ENCODE measurements around the gene SLC7A5. TPM values are rescaled to one million over a fixed set of nuclear protein-coding genes. Genes with fewer than 3 reads are reported as not detected.
A peak's percentile ranks its signal among the peaks of the same experiment; 100 is the strongest.

Gene SLC7A5
- total and polyA plus RNA-seq, 2 of the 13 experiments (the other 11 are each of a cell fraction or from before 2014, with no cell fraction given): 79.6 to 155 TPM

DNA sequence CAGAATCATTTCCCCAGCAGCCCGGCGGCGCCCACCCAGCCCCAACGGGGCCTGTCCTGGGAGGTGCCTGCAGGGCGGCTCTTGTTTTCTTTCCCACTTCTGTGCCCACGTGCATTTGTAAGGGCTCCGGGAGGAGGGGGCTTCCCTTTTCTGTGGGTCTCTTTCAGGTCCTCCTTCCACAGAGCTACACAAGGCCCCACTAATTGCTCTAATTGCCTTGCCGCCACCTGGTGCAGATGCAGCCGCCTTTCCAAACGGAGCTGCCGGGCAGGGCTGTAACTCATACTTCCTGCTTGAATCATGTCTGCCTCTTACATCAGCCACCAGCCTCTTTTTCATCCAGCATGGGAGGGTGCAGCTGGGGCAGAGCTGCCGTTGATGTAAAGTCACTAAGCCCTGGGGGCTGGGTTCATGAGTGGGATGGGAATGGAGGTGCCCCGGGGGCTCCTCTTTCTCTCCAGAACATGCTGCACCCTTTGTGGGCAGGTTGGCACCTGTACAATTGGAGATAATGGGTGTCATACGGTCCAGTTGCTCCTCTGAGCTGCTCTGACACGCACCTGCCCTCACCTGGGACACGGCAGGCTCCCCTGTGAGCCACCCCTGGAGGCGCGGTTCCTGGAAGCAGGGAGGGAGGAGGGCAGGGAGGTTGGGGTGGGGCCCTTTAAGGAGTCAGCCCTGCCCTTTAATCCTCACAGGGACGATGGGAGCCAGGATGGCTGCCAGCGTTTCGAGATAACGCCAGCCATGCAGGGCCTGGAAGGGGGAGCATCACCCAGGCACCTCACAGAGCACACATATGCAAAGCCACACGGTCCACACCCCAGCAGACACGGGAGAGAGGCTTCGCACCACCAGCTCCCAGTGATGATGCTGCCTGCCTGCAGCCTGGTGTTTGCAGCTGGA lies 62.4 kb downstream of the SLC7A5 start (continued):
- TF ChIP-seq, protein P1, sequence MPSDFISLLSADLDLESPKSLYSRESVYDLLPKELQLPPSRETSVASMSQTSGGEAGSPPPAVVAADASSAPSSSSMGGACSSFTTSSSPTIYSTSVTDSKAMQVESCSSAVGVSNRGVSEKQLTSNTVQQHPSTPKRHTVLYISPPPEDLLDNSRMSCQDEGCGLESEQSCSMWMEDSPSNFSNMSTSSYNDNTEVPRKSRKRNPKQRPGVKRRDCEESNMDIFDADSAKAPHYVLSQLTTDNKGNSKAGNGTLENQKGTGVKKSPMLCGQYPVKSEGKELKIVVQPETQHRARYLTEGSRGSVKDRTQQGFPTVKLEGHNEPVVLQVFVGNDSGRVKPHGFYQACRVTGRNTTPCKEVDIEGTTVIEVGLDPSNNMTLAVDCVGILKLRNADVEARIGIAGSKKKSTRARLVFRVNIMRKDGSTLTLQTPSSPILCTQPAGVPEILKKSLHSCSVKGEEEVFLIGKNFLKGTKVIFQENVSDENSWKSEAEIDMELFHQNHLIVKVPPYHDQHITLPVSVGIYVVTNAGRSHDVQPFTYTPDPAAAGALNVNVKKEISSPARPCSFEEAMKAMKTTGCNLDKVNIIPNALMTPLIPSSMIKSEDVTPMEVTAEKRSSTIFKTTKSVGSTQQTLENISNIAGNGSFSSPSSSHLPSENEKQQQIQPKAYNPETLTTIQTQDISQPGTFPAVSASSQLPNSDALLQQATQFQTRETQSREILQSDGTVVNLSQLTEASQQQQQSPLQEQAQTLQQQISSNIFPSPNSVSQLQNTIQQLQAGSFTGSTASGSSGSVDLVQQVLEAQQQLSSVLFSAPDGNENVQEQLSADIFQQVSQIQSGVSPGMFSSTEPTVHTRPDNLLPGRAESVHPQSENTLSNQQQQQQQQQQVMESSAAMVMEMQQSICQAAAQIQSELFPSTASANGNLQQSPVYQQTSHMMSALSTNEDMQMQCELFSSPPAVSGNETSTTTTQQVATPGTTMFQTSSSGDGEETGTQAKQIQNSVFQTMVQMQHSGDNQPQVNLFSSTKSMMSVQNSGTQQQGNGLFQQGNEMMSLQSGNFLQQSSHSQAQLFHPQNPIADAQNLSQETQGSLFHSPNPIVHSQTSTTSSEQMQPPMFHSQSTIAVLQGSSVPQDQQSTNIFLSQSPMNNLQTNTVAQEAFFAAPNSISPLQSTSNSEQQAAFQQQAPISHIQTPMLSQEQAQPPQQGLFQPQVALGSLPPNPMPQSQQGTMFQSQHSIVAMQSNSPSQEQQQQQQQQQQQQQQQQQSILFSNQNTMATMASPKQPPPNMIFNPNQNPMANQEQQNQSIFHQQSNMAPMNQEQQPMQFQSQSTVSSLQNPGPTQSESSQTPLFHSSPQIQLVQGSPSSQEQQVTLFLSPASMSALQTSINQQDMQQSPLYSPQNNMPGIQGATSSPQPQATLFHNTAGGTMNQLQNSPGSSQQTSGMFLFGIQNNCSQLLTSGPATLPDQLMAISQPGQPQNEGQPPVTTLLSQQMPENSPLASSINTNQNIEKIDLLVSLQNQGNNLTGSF (CRISPR knock-in tag; IDR thresholded peaks at IDR 0.05): peak; percentile 26; the same call in 1 of the 2 replicates
- peak; percentile 89 for TF ChIP-seq FOSL2 (CRISPR knock-in tag; IDR thresholded peaks at IDR 0.05)
- TF ChIP-seq PAX8 (CRISPR knock-in tag; IDR thresholded peaks at IDR 0.05; ENCODE audit: borderline replicate concordance): 0 out of 2 replicates have a peak, but pooled peaks have one; percentile 41
- peak; percentile 55; the same call in 1 of the 2 replicates for TF ChIP-seq ZNF292 (CRISPR knock-in tag; IDR thresholded peaks at IDR 0.05; ENCODE audit: borderline replicate concordance, low read depth)
- TF ChIP-seq SRY (CRISPR knock-in tag; IDR thresholded peaks at IDR 0.05): peak; percentile 46; the same call in 1 of the 2 replicates
- TF ChIP-seq ZNF652 (CRISPR knock-in tag; IDR thresholded peaks at IDR 0.05; ENCODE audit: borderline replicate concordance, low read depth): peak; percentile 63
- peak; percentile 36 for TF ChIP-seq U2AF1 (optimal IDR thresholded peaks at IDR 0.05; ENCODE audit: low read depth, low read length)
- TF ChIP-seq ZNF546 (CRISPR knock-in tag; conservative IDR thresholded peaks at IDR 0.05): no peak
- no peak for TF ChIP-seq MAFG (CRISPR knock-in tag; IDR thresholded peaks at IDR 0.05)
- TF ChIP-seq ERF (CRISPR knock-in tag; IDR thresholded peaks at IDR 0.05): peak; percentile 21; the same call in 1 of the 2 replicates
- peak; percentile 66; the same call in 1 of the 2 replicates for TF ChIP-seq TGIF2 (CRISPR knock-in tag; IDR thresholded peaks at IDR 0.05)
- no peak for TF ChIP-seq ZNF644 (CRISPR knock-in tag; IDR thresholded peaks at IDR 0.05; ENCODE audit: low read depth)
- TF ChIP-seq NFKB2 (CRISPR knock-in tag; IDR thresholded peaks at IDR 0.05; ENCODE audit: borderline replicate concordance): peak; percentile 46; the same call in 1 of the 2 replicates
- TF ChIP-seq, protein P2, sequence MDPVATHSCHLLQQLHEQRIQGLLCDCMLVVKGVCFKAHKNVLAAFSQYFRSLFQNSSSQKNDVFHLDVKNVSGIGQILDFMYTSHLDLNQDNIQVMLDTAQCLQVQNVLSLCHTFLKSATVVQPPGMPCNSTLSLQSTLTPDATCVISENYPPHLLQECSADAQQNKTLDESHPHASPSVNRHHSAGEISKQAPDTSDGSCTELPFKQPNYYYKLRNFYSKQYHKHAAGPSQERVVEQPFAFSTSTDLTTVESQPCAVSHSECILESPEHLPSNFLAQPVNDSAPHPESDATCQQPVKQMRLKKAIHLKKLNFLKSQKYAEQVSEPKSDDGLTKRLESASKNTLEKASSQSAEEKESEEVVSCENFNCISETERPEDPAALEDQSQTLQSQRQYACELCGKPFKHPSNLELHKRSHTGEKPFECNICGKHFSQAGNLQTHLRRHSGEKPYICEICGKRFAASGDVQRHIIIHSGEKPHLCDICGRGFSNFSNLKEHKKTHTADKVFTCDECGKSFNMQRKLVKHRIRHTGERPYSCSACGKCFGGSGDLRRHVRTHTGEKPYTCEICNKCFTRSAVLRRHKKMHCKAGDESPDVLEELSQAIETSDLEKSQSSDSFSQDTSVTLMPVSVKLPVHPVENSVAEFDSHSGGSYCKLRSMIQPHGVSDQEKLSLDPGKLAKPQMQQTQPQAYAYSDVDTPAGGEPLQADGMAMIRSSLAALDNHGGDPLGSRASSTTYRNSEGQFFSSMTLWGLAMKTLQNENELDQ (CRISPR knock-in tag; IDR thresholded peaks at IDR 0.05; ENCODE audit: borderline replicate concordance): no peak
- TF ChIP-seq ETV5 (CRISPR knock-in tag; IDR thresholded peaks at IDR 0.05; ENCODE audit: borderline replicate concordance): peak; percentile 12; the same call in 1 of the 2 replicates
- 0 out of 2 replicates have a peak, but pooled peaks have one; percentile 26 for TF ChIP-seq KDM3A (CRISPR knock-in tag; IDR thresholded peaks at IDR 0.05; ENCODE audit: low read depth)
- peak; percentile 64 for TF ChIP-seq SAP130 (CRISPR knock-in tag; IDR thresholded peaks at IDR 0.05; ENCODE audit: low read depth)
- TF ChIP-seq, protein P3, sequence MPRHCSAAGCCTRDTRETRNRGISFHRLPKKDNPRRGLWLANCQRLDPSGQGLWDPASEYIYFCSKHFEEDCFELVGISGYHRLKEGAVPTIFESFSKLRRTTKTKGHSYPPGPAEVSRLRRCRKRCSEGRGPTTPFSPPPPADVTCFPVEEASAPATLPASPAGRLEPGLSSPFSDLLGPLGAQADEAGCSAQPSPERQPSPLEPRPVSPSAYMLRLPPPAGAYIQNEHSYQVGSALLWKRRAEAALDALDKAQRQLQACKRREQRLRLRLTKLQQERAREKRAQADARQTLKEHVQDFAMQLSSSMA (CRISPR knock-in tag; IDR thresholded peaks at IDR 0.05): 0 out of 2 replicates have a peak, but pooled peaks have one; percentile 20
- peak; percentile 97 for TF ChIP-seq ZNF12 (CRISPR knock-in tag; IDR thresholded peaks at IDR 0.05)
- TF ChIP-seq POLR2AphosphoS5 (IDR thresholded peaks at IDR 0.05; ENCODE audit: low read depth, low read length): peak; percentile 48; the same call in 1 of the 2 replicates
- TF ChIP-seq MXI1 (IDR thresholded peaks at IDR 0.05; ENCODE audit: borderline replicate concordance, low read depth, low read length): 0 out of 3 replicates have a peak, but pooled peaks have one; percentile 9
- 0 out of 2 replicates have a peak, but pooled peaks have one; percentile 21 for TF ChIP-seq SMAD1 (CRISPR knock-in tag; IDR thresholded peaks at IDR 0.05; ENCODE audit: borderline replicate concordance, low read depth)
